Esophagus muscularis mucosa (tissue), 4 donors: ENCODE results near the gene KLHL4. TPM values are rescaled to one million over a fixed set of nuclear protein-coding genes. Genes with fewer than 3 reads are reported as not detected.

ENCODE experiments used
- DNase-seq: peaks from one replicate; pipeline ENCODE4 v3.0.0-alpha.2; 2017; ENCODE audit errors: extremely low spot score
- H3K27ac ChIP-seq, 4 donors: fragments of 200-600 bp; sonication (generic); replicated peaks in 1 of 4; 1 replicate in 3 of 4; 2 replicates in 1 of 4; pipeline ENCODE4 v1.5.1; 2016 to 2019; ENCODE audit warnings: mild to moderate bottlenecking in 1 of 4
- H3K27me3 ChIP-seq, 4 donors: fragments of 200-600 bp; sonication (generic); one replicate each; pipeline versions ENCODE4 v1.5.1 to v1.6.0; 2016 to 2019
- H3K36me3 ChIP-seq, 4 donors: fragments of 200-600 bp; sonication (generic); one replicate each; pipeline ENCODE4 v1.5.1; 2016 to 2019
- H3K4me1 ChIP-seq, 4 donors: fragments of 200-600 bp; sonication (generic); one replicate each; pipeline ENCODE4 v1.5.1; 2016 to 2019
- H3K4me3 ChIP-seq, 4 donors: fragments of 200-600 bp; sonication (generic); 1 replicate in 2 of 4; 2 replicates in 2 of 4; pipeline ENCODE4 v1.5.1; 2016 to 2019; ENCODE audit warnings: mild to moderate bottlenecking in 4 of 4, moderate library complexity in 1 of 4
- H3K9me3 ChIP-seq, 4 donors: fragments of 200-600 bp; sonication (generic); 1 replicate in 3 of 4; 2 replicates in 1 of 4; pipeline ENCODE4 v1.5.1; 2016 to 2019
- EP300 ChIP-seq: sonication (generic); formaldehyde crosslinking; IDR thresholded peaks from one replicate; pipeline ENCODE4 v1.6.1; 2017; ENCODE audit warnings: antibody characterized with exemption
- POLR2A ChIP-seq: fragments of 450-650 bp; IDR thresholded peaks from one replicate; pipeline ENCODE4 v1.6.1; 2017; ENCODE audit warnings: antibody characterized with exemption, moderate library complexity, mild to moderate bottlenecking, low read depth
- POLR2AphosphoS5 ChIP-seq, 2 donors: sonication (generic); formaldehyde crosslinking; IDR thresholded peaks; one replicate each; pipeline ENCODE4 v1.6.1; 2017; ENCODE audit warnings: antibody characterized with exemption in 2 of 2
- WGBS: methylation state at CpG from one replicate; pipeline ENCODE4 v1.1.5; 2018; 5-methylcytosine and 5-hydroxymethylcytosine counted together
- intact Hi-C: fragments of 100-400 bp; cut with DNase I; formaldehyde crosslinking; loops from one replicate; pipeline ENCODE4 v1.15.1; 2023
- total RNA-seq, 4 donors: library from RNA; depleted of rRNA; stranded (reverse); fragments of >200 nt; gene quantifications; one replicate each; pipeline versions ENCODE4 v1.1.0 to v1.2.1, GENCODE V29; 2016
- TF ChIP-seq, protein P1 (sequence below), 3 experiments: fragments of 200-600 bp in 2 of 3; fragments of 450-650 bp in 1 of 3; sonication (generic) in 2 of 3; IDR thresholded peaks; one replicate each; pipeline ENCODE4 v1.5.1; 2017 to 2019; ENCODE audit warnings: antibody characterized with exemption in 3 of 3, mild to moderate bottlenecking in 2 of 3, moderate library complexity in 1 of 3

KLHL4 gene
- total RNA-seq, 4 donors from 2014 or later: 1.0 to 3.0 (median 2.1) TPM

DNA sequence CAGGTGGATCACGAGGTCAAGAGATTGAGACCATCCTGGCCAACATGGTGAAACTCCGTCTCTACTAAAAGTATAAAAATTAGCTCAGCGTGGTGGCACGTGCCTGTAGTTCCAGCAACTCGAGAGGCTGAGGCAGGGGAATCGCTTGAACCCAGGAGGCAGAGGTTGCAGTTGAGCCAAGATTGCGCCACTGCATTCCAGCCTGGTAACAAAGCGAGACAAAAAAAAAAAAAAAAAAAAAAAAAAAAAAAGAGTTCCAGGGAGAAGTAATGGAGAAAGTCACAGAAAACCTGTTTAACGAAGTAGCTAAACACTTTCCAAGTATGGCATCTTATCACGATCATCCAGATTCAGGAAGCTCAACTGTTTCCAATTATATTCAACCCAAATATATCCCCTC, 10.9 kb downstream of the KLHL4 start:
- no peak overlapping the region for H3K27ac ChIP-seq
- WGBS: 79% methylated on average over 10 of the region's 10 CpGs
- H3K4me3 ChIP-seq: no peak overlapping the region
- H3K4me1 ChIP-seq: no peaks in the 10 kb centered on the region
- H3K9me3 ChIP-seq: no peaks in the 10 kb centered on the region
- no peaks in the 10 kb centered on the region for H3K36me3 ChIP-seq
- no peak for TF ChIP-seq EP300
- TF ChIP-seq POLR2AphosphoS5 (IDR thresholded peaks at IDR 0.05): no peak
- TF ChIP-seq, protein P1, sequence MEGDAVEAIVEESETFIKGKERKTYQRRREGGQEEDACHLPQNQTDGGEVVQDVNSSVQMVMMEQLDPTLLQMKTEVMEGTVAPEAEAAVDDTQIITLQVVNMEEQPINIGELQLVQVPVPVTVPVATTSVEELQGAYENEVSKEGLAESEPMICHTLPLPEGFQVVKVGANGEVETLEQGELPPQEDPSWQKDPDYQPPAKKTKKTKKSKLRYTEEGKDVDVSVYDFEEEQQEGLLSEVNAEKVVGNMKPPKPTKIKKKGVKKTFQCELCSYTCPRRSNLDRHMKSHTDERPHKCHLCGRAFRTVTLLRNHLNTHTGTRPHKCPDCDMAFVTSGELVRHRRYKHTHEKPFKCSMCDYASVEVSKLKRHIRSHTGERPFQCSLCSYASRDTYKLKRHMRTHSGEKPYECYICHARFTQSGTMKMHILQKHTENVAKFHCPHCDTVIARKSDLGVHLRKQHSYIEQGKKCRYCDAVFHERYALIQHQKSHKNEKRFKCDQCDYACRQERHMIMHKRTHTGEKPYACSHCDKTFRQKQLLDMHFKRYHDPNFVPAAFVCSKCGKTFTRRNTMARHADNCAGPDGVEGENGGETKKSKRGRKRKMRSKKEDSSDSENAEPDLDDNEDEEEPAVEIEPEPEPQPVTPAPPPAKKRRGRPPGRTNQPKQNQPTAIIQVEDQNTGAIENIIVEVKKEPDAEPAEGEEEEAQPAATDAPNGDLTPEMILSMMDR (IDR thresholded peaks at IDR 0.05): no peak
- TF ChIP-seq POLR2A: no peak
- H3K27me3 ChIP-seq: no peaks in the 10 kb centered on the region
- intact Hi-C loops: no loop called here
- no peak for DNase-seq

DNA sequence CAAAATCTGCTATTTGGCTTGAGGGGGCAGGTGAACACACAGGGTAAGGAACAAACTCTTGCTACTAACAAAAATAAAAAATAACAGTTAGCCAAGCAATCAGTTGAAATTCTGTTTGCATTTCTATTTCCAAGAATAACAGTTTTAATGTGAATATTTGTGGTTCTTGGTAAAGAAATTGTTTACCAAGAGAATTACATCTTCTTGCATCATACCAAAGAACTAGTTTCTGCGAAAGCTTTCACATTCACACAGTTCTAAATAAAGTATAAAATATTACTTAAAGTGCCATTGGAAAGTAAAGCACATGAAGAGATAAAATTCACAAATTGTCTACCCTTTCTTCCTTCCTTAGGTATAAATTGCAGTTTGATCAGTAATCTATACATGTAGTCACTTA, 54.4 kb downstream of the KLHL4 start:
- Histone ChIP-seq H3K9me3 (no peaks in the 10 kb centered on the region), H3K27me3 (no peaks in the 10 kb centered on the region)
- intact Hi-C loops: no loop called here

DNA sequence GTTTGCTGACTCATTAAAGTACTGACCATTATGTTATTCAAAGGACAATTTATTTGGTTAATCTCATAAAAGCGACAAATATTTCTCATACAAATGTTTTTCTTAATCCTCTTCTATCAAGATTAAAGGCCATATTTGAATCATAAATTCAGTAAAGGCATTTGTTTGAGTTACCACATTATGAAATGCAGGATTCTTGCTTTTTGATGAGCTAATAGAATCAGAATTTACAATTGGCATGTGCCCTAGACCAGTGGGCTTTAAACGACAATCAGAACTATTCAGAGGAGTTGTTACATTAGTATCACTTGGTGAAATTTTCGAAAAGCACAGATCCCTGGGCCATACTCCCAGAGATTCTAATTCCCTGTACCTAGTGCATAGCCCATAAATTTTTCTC, 55.3 kb downstream of the KLHL4 start:
- Histone ChIP-seq H3K27ac (no peak overlapping the region), H3K4me1 (no peaks in the 10 kb centered on the region), H3K27me3 (no peaks in the 10 kb centered on the region), H3K9me3 (no peaks in the 10 kb centered on the region), H3K4me3 (no peak overlapping the region), H3K36me3 (no peaks in the 10 kb centered on the region)
- 54% methylated on average over 3 of the region's 3 CpGs for WGBS
- intact Hi-C loops: no loop called here
- no peak for DNase-seq
- no peak for TF ChIP-seq POLR2AphosphoS5 (IDR thresholded peaks at IDR 0.05)
- TF ChIP-seq EP300: no peak
- TF ChIP-seq, protein P1 (IDR thresholded peaks at IDR 0.05): no peak
- TF ChIP-seq POLR2A: no peak

More for the DNA sequence above, 54.4 kb downstream of the KLHL4 start:
- 76% methylated on average over 1 of the region's 1 CpG for WGBS
- TF ChIP-seq POLR2A (no peak), EP300 (no peak)
- TF ChIP-seq, protein P1 (IDR thresholded peaks at IDR 0.05): no peak
- H3K4me3 ChIP-seq: no peak overlapping the region
- no peak for DNase-seq
- H3K27ac ChIP-seq: no peak overlapping the region
- H3K36me3 ChIP-seq: no peaks in the 10 kb centered on the region
- no peaks in the 10 kb centered on the region for H3K4me1 ChIP-seq

DNA sequence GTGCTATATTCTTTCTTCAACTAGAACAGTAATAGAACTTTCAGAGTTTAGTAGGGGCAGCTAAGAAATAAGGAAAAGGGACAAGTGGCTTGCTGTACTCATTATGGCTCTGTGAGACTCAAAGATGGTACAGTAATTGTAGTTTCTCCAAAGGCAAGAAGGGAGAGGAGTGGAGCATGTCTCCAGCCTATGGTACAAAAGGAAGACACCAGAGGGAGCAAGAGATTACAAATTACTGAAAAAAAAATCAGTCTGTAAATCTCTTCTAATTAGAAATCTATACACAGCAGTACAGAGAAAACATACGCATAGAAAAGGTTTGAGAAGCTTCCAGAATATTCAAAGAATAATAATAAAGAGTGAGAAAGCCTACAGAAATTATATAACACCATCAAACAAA, 61.4 kb downstream of the KLHL4 start:
- H3K4me1 ChIP-seq: no peaks in the 10 kb centered on the region
- DNase-seq: no peak
- no peak overlapping the region for H3K4me3 ChIP-seq
- no peak overlapping the region for H3K27ac ChIP-seq
- H3K36me3 ChIP-seq: no peaks in the 10 kb centered on the region
- intact Hi-C loops: no loop called here
- H3K9me3 ChIP-seq: no peaks in the 10 kb centered on the region
- TF ChIP-seq EP300 (no peak), POLR2A (no peak), POLR2AphosphoS5 (IDR thresholded peaks at IDR 0.05) (no peak)
- TF ChIP-seq, protein P1 (IDR thresholded peaks at IDR 0.05): no peak
- H3K27me3 ChIP-seq: no peaks in the 10 kb centered on the region
- 49% methylated on average over 1 of the region's 1 CpG for WGBS

DNA sequence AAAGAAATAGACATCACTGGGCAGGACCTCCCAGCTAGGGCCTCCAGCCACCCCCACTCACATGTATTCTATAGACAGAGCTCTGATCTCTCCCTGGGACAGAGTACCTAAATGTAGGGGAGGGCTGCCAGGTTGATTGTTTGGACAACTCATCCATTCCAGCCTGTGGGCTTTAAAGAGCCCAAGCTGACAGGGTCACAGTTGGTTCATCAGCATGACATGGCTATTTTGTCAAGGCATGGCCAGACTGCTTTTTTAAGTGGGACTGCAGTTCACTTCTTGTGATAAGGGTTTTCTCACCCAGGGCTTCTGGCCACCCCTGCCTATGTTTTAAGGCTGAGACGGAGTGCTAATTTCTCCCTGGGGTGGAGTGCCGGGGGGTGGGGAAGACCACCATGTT, 63.3 kb downstream of the KLHL4 start:
- Histone ChIP-seq H3K4me1 (no peaks in the 10 kb centered on the region), H3K36me3 (no peaks in the 10 kb centered on the region), H3K27me3 (no peaks in the 10 kb centered on the region), H3K9me3 (no peaks in the 10 kb centered on the region), H3K27ac (no peak overlapping the region), H3K4me3 (no peak overlapping the region)
- 100% methylated on average over 2 of the region's 2 CpGs for WGBS
- intact Hi-C loops: no loop called here
- no peak for TF ChIP-seq EP300
- no peak for TF ChIP-seq POLR2A
- no peak for TF ChIP-seq POLR2AphosphoS5 (IDR thresholded peaks at IDR 0.05)
- TF ChIP-seq, protein P1 (IDR thresholded peaks at IDR 0.05): no peak
- no peak for DNase-seq
